BE2C (cell line): Measurements from ENCODE around the gene CHST11.

Experiments used
- DNase-seq: peaks from one replicate; pipeline ENCODE4 v3.0.0-alpha.2; 2020
- H3K27me3 ChIP-seq: fragments of 250-450 bp; sonication (Bioruptor Pico); 2 replicates; pipeline ENCODE4 v1.5.1; 2020; ENCODE audit warnings: mild to moderate bottlenecking
- H3K36me3 ChIP-seq: fragments of 250-450 bp; sonication (Bioruptor Pico); 2 replicates; pipeline ENCODE4 v1.5.1; 2020; ENCODE audit warnings: mild to moderate bottlenecking
- H3K4me1 ChIP-seq: fragments of 250-450 bp; sonication (Bioruptor Pico); 2 replicates; pipeline ENCODE4 v1.5.1; 2020
- H3K4me3 ChIP-seq: 2 replicates; pipeline ENCODE4 v1.5.1; 2011; ENCODE audit warnings: low read depth, low read length
- H3K9me3 ChIP-seq: fragments of 250-450 bp; sonication (Bioruptor Pico); 2 replicates; pipeline ENCODE4 v1.5.1; 2020
- TF ChIP-seq, protein P1 (sequence below): IDR thresholded peaks from 2 replicates; pipeline ENCODE4 v1.5.1; 2012; ENCODE audit warnings: mild to moderate bottlenecking, low read depth, low read length

CHST11 gene

DNA sequence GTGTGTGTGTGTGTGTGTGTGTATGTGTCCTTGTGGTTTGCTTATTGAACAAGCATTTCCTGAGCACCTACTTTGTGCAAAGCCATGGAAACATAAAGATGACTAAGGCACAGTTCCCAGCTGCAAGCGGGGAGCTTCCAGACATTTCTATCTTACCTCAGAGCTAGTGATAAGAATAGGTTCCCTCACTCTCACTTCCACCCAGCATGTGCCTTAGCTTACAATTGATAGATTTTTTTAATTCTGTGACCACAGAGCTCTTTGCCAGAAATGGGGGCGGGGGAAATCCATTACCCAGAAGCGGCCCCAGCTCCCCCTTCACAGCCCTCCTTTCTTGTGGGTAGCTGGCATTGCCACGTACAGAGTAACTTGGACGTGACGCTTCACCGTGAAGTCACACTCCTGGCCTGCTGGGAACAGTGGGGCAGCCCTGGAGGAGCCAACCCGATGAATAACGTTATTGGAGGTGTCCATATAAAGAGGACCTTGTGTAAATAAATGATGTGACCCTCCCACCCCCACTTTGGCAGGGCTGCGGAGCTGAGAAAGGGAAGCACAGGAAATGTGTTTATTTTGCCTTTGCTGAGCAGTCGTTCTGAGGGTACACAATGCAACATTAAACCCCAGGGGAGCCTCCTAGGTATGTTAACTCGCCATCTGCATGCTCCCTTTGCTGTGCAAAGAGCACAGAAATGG, 238.9 kb downstream of the CHST11 start:
- H3K27me3 ChIP-seq: no peaks in the 10 kb centered on the region
- no peak overlapping the region for H3K4me3 ChIP-seq
- H3K9me3 ChIP-seq: no peaks in the 10 kb centered on the region
- H3K4me1 ChIP-seq: no peaks in the 10 kb centered on the region; the same call in 1 of the 2 replicates
- no peaks in the 10 kb centered on the region for H3K36me3 ChIP-seq
- no peak for DNase-seq
- TF ChIP-seq, protein P1, sequence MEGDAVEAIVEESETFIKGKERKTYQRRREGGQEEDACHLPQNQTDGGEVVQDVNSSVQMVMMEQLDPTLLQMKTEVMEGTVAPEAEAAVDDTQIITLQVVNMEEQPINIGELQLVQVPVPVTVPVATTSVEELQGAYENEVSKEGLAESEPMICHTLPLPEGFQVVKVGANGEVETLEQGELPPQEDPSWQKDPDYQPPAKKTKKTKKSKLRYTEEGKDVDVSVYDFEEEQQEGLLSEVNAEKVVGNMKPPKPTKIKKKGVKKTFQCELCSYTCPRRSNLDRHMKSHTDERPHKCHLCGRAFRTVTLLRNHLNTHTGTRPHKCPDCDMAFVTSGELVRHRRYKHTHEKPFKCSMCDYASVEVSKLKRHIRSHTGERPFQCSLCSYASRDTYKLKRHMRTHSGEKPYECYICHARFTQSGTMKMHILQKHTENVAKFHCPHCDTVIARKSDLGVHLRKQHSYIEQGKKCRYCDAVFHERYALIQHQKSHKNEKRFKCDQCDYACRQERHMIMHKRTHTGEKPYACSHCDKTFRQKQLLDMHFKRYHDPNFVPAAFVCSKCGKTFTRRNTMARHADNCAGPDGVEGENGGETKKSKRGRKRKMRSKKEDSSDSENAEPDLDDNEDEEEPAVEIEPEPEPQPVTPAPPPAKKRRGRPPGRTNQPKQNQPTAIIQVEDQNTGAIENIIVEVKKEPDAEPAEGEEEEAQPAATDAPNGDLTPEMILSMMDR: no peak

DNA sequence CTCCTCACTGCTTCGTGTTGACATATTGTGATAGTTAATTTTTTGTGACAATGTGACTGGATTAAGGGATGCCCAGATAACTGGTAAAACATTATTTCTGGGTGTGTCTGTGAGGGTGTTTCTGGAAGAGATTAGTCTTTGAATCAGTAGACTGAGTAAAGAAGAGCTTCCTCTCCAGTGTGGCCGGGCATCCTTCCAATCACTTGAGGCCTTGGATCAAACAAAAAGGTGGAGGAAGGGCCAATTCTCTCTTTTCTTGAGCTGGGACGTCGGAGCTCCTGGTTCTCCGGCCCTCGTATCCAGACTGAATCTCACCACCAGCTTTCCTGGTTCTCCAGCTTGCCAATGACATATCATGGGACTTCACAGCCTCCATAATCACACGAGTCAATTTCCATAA, 240.4 kb downstream of the CHST11 start:
- no peak for DNase-seq
- no peaks in the 10 kb centered on the region for H3K9me3 ChIP-seq

GRCh38 chr12:104698871-104699270, 242.1 kb downstream of the CHST11 start:
- H3K4me3 ChIP-seq: no peak overlapping the region
- no peaks in the 10 kb centered on the region; the same call in none of the 2 replicates for H3K4me1 ChIP-seq
- no peak for DNase-seq
- no peaks in the 10 kb centered on the region for H3K27me3 ChIP-seq
- TF ChIP-seq, protein P1: no peak
- H3K9me3 ChIP-seq: no peaks in the 10 kb centered on the region
- H3K36me3 ChIP-seq: no peaks in the 10 kb centered on the region; the same call in 1 of the 2 replicates

More for the DNA sequence above, 240.4 kb downstream of the CHST11 start:
- H3K27me3 ChIP-seq: no peaks in the 10 kb centered on the region
- H3K4me3 ChIP-seq: no peak overlapping the region
- H3K36me3 ChIP-seq: no peaks in the 10 kb centered on the region; the same call in 1 of the 2 replicates
- H3K4me1 ChIP-seq: no peaks in the 10 kb centered on the region; the same call in none of the 2 replicates
- TF ChIP-seq, protein P1: no peak

GRCh38 chr12:104699489-104700190, 242.9 kb downstream of the CHST11 start:
- Histone ChIP-seq H3K36me3 (no peaks in the 10 kb centered on the region; the same call in 1 of the 2 replicates), H3K27me3 (no peaks in the 10 kb centered on the region), H3K9me3 (no peaks in the 10 kb centered on the region), H3K4me1 (no peaks in the 10 kb centered on the region; the same call in none of the 2 replicates), H3K4me3 (no peak overlapping the region)
- TF ChIP-seq, protein P1: peak; percentile 10; the same call in 1 of the 2 replicates
- DNase-seq: no peak

- no peak overlapping the region for H3K4me3 ChIP-seq
- no peak for DNase-seq
- TF ChIP-seq, protein P1: no peak
- no peaks in the 10 kb centered on the region; the same call in 1 of the 2 replicates for H3K36me3 ChIP-seq
- no peaks in the 10 kb centered on the region for H3K9me3 ChIP-seq
- no peaks in the 10 kb centered on the region; the same call in none of the 2 replicates for H3K4me1 ChIP-seq
- no peaks in the 10 kb centered on the region for H3K27me3 ChIP-seq
Measured at GRCh38 chr12:104700324-104700723, 243.6 kb downstream of the CHST11 start.
